K562 (cell line): ENCODE data around the gene WWOX. TPM values are rescaled to one million over a fixed set of nuclear protein-coding genes. Genes with fewer than 3 reads are reported as not detected.

Experiments used
- polyA plus RNA-seq, 8 experiments: library from polyadenylated mRNA; depleted of rRNA in 4 of 8; stranded (reverse) in 5 of 8; unstranded in 3 of 8; fragments of >200 nt; fragmentation: Nextera tagmentation in 2 of 8; fragmentation: Illumina TruSeq in 1 of 8; extraction: Ambion mirVana in 2 of 8; extraction: Trizol in 1 of 8; gene quantifications; 2 replicates each; pipeline versions ENCODE4 v1.2.1 to v1.2.3, GENCODE V29; 2011 to 2014; ENCODE audit warnings: inconsistent platforms in 1 of 8, missing spikeins in 1 of 8
- total RNA-seq, 7 experiments: library from RNA; depleted of rRNA in 6 of 7; stranded (reverse); fragments of >200 nt in 6 of 7; fragmentation: Illumina TruSeq in 2 of 7; extraction: Trizol in 2 of 7; gene quantifications; 2 replicates each; pipeline versions ENCODE4 v1.2.1 to v1.2.3, GENCODE V29; 2011 to 2021; ENCODE audit warnings: low replicate concordance in 1 of 7
- TF ChIP-seq, protein P1 (sequence below): fragments of 200-600 bp; sonication (generic); IDR thresholded peaks from one replicate; pipeline ENCODE4 v1.6.1; 2012; ENCODE audit warnings: mild to moderate bottlenecking, low read depth, low read length, inconsistent platforms

WWOX gene
- total and polyA plus RNA-seq, 9 of the 15 experiments (the other 6 are each of a cell fraction or from before 2014, with no cell fraction given), result 1.6 to 22.7 (median 8.1) TPM

DNA sequence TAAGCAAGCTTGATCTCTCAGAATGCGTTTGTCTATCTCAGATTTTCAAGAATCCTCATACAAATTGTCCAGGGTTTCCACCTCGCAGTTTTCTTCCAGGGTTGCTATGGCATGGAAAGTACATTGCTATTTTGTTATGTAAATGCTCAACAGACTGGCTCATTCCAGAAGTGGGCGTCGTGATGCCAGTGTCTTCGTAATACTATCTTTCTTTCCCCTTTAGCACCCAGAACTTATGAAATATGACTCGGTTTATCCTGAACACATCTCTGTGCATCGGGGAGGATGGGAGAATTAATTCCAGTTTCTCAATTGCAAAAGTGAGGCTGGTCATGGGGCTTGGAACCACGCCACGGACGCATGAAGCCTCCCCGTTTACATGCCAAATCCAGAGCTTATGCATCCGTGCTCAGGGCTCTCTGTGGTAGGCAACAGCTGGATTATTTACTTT lies 405.0 kb downstream of the WWOX start (continued):
- TF ChIP-seq, protein P1, sequence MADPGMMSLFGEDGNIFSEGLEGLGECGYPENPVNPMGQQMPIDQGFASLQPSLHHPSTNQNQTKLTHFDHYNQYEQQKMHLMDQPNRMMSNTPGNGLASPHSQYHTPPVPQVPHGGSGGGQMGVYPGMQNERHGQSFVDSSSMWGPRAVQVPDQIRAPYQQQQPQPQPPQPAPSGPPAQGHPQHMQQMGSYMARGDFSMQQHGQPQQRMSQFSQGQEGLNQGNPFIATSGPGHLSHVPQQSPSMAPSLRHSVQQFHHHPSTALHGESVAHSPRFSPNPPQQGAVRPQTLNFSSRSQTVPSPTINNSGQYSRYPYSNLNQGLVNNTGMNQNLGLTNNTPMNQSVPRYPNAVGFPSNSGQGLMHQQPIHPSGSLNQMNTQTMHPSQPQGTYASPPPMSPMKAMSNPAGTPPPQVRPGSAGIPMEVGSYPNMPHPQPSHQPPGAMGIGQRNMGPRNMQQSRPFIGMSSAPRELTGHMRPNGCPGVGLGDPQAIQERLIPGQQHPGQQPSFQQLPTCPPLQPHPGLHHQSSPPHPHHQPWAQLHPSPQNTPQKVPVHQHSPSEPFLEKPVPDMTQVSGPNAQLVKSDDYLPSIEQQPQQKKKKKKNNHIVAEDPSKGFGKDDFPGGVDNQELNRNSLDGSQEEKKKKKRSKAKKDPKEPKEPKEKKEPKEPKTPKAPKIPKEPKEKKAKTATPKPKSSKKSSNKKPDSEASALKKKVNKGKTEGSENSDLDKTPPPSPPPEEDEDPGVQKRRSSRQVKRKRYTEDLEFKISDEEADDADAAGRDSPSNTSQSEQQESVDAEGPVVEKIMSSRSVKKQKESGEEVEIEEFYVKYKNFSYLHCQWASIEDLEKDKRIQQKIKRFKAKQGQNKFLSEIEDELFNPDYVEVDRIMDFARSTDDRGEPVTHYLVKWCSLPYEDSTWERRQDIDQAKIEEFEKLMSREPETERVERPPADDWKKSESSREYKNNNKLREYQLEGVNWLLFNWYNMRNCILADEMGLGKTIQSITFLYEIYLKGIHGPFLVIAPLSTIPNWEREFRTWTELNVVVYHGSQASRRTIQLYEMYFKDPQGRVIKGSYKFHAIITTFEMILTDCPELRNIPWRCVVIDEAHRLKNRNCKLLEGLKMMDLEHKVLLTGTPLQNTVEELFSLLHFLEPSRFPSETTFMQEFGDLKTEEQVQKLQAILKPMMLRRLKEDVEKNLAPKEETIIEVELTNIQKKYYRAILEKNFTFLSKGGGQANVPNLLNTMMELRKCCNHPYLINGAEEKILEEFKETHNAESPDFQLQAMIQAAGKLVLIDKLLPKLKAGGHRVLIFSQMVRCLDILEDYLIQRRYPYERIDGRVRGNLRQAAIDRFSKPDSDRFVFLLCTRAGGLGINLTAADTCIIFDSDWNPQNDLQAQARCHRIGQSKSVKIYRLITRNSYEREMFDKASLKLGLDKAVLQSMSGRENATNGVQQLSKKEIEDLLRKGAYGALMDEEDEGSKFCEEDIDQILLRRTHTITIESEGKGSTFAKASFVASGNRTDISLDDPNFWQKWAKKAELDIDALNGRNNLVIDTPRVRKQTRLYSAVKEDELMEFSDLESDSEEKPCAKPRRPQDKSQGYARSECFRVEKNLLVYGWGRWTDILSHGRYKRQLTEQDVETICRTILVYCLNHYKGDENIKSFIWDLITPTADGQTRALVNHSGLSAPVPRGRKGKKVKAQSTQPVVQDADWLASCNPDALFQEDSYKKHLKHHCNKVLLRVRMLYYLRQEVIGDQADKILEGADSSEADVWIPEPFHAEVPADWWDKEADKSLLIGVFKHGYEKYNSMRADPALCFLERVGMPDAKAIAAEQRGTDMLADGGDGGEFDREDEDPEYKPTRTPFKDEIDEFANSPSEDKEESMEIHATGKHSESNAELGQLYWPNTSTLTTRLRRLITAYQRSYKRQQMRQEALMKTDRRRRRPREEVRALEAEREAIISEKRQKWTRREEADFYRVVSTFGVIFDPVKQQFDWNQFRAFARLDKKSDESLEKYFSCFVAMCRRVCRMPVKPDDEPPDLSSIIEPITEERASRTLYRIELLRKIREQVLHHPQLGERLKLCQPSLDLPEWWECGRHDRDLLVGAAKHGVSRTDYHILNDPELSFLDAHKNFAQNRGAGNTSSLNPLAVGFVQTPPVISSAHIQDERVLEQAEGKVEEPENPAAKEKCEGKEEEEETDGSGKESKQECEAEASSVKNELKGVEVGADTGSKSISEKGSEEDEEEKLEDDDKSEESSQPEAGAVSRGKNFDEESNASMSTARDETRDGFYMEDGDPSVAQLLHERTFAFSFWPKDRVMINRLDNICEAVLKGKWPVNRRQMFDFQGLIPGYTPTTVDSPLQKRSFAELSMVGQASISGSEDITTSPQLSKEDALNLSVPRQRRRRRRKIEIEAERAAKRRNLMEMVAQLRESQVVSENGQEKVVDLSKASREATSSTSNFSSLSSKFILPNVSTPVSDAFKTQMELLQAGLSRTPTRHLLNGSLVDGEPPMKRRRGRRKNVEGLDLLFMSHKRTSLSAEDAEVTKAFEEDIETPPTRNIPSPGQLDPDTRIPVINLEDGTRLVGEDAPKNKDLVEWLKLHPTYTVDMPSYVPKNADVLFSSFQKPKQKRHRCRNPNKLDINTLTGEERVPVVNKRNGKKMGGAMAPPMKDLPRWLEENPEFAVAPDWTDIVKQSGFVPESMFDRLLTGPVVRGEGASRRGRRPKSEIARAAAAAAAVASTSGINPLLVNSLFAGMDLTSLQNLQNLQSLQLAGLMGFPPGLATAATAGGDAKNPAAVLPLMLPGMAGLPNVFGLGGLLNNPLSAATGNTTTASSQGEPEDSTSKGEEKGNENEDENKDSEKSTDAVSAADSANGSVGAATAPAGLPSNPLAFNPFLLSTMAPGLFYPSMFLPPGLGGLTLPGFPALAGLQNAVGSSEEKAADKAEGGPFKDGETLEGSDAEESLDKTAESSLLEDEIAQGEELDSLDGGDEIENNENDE, result no peak
